IPS-20b (cell line): ENCODE results near the gene DIRAS1.
A peak's percentile ranks its signal among the peaks of the same experiment; 100 is the strongest.
"Not testable (repeated sequence)": the region's sequence is repeated elsewhere in the genome, so short reads cannot be mapped to it uniquely, and the experiment has no call there.

ENCODE experiments used
- H3K27ac ChIP-seq: one replicate; pipeline ENCODE4 v1.5.1; 2013; ENCODE audit warnings: low read length
- H3K27me3 ChIP-seq: 2 replicates; pipeline ENCODE4 v1.6.1; 2013; ENCODE audit warnings: mild to moderate bottlenecking, low read length, inconsistent platforms; ENCODE audit not compliant: insufficient read depth
- H3K36me3 ChIP-seq: 2 replicates; pipeline ENCODE4 v1.6.1; 2013; ENCODE audit warnings: low read depth, mild to moderate bottlenecking, inconsistent platforms, low read length, moderate library complexity; ENCODE audit not compliant: insufficient read depth
- H3K4me1 ChIP-seq: 2 replicates; pipeline ENCODE4 v1.6.1; 2013; ENCODE audit warnings: mild to moderate bottlenecking, control low read depth, inconsistent platforms, low read length, moderate library complexity; ENCODE audit not compliant: insufficient read depth
- H3K4me3 ChIP-seq: 2 replicates; pipeline ENCODE4 v1.5.1; 2013; ENCODE audit warnings: mild to moderate bottlenecking, low read length, inconsistent platforms
- H3K9ac ChIP-seq: 2 replicates; pipeline ENCODE4 v1.6.1; 2013; ENCODE audit warnings: low read depth, mild to moderate bottlenecking, inconsistent platforms, low read length, moderate library complexity
- H3K9me3 ChIP-seq: 2 replicates; pipeline ENCODE4 v1.6.1; 2013; ENCODE audit warnings: mild to moderate bottlenecking, low read depth, low read length, inconsistent platforms; ENCODE audit not compliant: insufficient read depth

The DIRAS1 gene

GRCh38 chr19:2714102-2714501 is 7.1 kb downstream of the DIRAS1 start:
- not testable (repeated sequence) for H3K27ac ChIP-seq, H3K27me3 ChIP-seq, H3K4me1 ChIP-seq, H3K9me3 ChIP-seq, H3K4me3 ChIP-seq, H3K9ac ChIP-seq, H3K36me3 ChIP-seq

GRCh38 chr19:2713170-2713569 is 8.0 kb downstream of the DIRAS1 start:
- not testable (repeated sequence) for H3K27me3 ChIP-seq, H3K9ac ChIP-seq, H3K4me1 ChIP-seq, H3K36me3 ChIP-seq, H3K27ac ChIP-seq, H3K4me3 ChIP-seq, H3K9me3 ChIP-seq

GRCh38 chr19:2711875-2712205 is 9.3 kb downstream of the DIRAS1 start:
- Histone ChIP-seq H3K27me3 (no peaks in the 10 kb centered on the region), H3K9me3 (peaks cover 8% of the 10 kb centered on the region; the same call in 1 of the 2 replicates), H3K4me1 (no peaks in the 10 kb centered on the region), H3K4me3 (no peak overlapping the region), H3K9ac (no peak overlapping the region), H3K36me3 (no peaks in the 10 kb centered on the region), H3K27ac (no peak overlapping the region)

GRCh38 chr19:2711172-2711874 is 9.8 kb downstream of the DIRAS1 start:
- Histone ChIP-seq H3K36me3 (no peaks in the 10 kb centered on the region), H3K9ac (no peak overlapping the region), H3K9me3 (peaks cover 8% of the 10 kb centered on the region; the same call in 1 of the 2 replicates), H3K4me1 (no peaks in the 10 kb centered on the region), H3K4me3 (no peak overlapping the region), H3K27me3 (no peaks in the 10 kb centered on the region), H3K27ac (no peak overlapping the region)

- peaks cover 11% of the 10 kb centered on the region for H3K27me3 ChIP-seq
- no peak overlapping the region for H3K9ac ChIP-seq
- H3K36me3 ChIP-seq: no peaks in the 10 kb centered on the region
- H3K27ac ChIP-seq: no peak overlapping the region
- H3K9me3 ChIP-seq: no peaks in the 10 kb centered on the region
- no peak overlapping the region for H3K4me3 ChIP-seq
- H3K4me1 ChIP-seq: peaks cover 7% of the 10 kb centered on the region; the same call in 1 of the 2 replicates
Observed at GRCh38 chr19:2706251-2706650, 14.9 kb downstream of the DIRAS1 start.

- H3K4me3 ChIP-seq: no peak overlapping the region
- H3K4me1 ChIP-seq: peaks cover 16% of the 10 kb centered on the region; the same call in 1 of the 2 replicates
- no peaks in the 10 kb centered on the region for H3K9me3 ChIP-seq
- H3K36me3 ChIP-seq: no peaks in the 10 kb centered on the region
- H3K9ac ChIP-seq: no peak overlapping the region
- peaks cover 28% of the 10 kb centered on the region for H3K27me3 ChIP-seq
- H3K27ac ChIP-seq: no peak overlapping the region
Observed at GRCh38 chr19:2703691-2704216, 17.4 kb downstream of the DIRAS1 start.

GRCh38 chr19:2703077-2703437 is 18.1 kb downstream of the DIRAS1 start:
- H3K27ac ChIP-seq: no peak overlapping the region
- H3K9me3 ChIP-seq: no peaks in the 10 kb centered on the region
- peaks cover 16% of the 10 kb centered on the region; the same call in 1 of the 2 replicates for H3K4me1 ChIP-seq
- no peak overlapping the region for H3K4me3 ChIP-seq
- peaks cover 28% of the 10 kb centered on the region for H3K27me3 ChIP-seq
- H3K9ac ChIP-seq: no peak overlapping the region
- no peaks in the 10 kb centered on the region for H3K36me3 ChIP-seq

- Histone ChIP-seq H3K4me3 (peak within 1 kb of the TSS; percentile 79), H3K9me3 (no peaks in the 10 kb centered on the region), H3K27me3 (peaks cover 28% of the 10 kb centered on the region), H3K4me1 (peaks cover 16% of the 10 kb centered on the region; the same call in 1 of the 2 replicates), H3K36me3 (no peaks in the 10 kb centered on the region), H3K9ac (peak within 1 kb of the TSS; percentile 48; the same call in 1 of the 2 replicates), H3K27ac (no peak within 1 kb of the TSS)
Observed at GRCh38 chr19:2702170-2703076, 18.7 kb downstream of the DIRAS1 start, which contains the start of gene GNG7. TSS of gene GNG7 (minus strand) at chr19:2702694. CDS start at chr19:2520688, 182,006 bp downstream.

- Histone ChIP-seq H3K36me3 (no peaks in the 10 kb centered on the region), H3K27me3 (peaks cover 28% of the 10 kb centered on the region), H3K27ac (no peak overlapping the region), H3K9me3 (no peaks in the 10 kb centered on the region), H3K9ac (peak overlapping the region; percentile 48; the same call in 1 of the 2 replicates), H3K4me1 (peaks cover 16% of the 10 kb centered on the region; the same call in 1 of the 2 replicates), H3K4me3 (peak overlapping the region; percentile 79)
Observed at GRCh38 chr19:2701361-2702169, 19.6 kb downstream of the DIRAS1 start.

- H3K4me3 ChIP-seq: peak overlapping the region; percentile 26; the same call in 1 of the 2 replicates
- H3K4me1 ChIP-seq: peaks cover 16% of the 10 kb centered on the region; the same call in 1 of the 2 replicates
- H3K27ac ChIP-seq: no peak overlapping the region
- no peak overlapping the region for H3K9ac ChIP-seq
- H3K9me3 ChIP-seq: no peaks in the 10 kb centered on the region
- H3K27me3 ChIP-seq: peaks cover 28% of the 10 kb centered on the region
- H3K36me3 ChIP-seq: no peaks in the 10 kb centered on the region
Observed at GRCh38 chr19:2700660-2701360, 20.4 kb downstream of the DIRAS1 start.
